Measurements from ENCODE around the gene LRP1-AS.

The LRP1-AS gene

DNA sequence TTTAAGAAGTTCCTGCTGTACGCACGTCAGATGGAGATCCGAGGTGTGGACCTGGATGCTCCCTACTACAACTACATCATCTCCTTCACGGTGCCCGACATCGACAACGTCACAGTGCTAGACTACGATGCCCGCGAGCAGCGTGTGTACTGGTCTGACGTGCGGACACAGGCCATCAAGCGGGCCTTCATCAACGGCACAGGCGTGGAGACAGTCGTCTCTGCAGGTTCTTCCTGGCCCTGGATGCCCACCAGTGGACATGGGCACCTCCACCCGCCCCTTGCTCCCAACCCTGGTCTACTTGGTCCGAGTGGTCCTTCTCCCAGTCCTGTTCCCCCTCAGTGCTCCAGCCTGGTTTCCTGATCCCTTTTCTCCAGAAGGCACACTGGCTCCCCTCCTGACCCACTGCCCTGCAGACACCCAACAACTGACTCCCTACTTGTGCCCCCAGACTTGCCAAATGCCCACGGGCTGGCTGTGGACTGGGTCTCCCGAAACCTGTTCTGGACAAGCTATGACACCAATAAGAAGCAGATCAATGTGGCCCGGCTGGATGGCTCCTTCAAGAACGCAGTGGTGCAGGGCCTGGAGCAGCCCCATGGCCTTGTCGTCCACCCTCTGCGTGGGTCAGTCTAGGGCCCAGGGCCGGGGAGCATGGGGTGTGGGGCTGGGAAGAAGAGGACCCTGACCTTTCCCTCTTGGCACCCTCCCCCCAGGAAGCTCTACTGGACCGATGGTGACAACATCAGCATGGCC, 32.1 kb upstream of the LRP1-AS start:
- no peak for DNase-seq

GRCh38 chr12:57178213-57178612, 30.8 kb upstream of the LRP1-AS start:
- no peak for DNase-seq

GRCh38 chr12:57177354-57177753, 29.9 kb upstream of the LRP1-AS start:
- no peak for DNase-seq

DNA sequence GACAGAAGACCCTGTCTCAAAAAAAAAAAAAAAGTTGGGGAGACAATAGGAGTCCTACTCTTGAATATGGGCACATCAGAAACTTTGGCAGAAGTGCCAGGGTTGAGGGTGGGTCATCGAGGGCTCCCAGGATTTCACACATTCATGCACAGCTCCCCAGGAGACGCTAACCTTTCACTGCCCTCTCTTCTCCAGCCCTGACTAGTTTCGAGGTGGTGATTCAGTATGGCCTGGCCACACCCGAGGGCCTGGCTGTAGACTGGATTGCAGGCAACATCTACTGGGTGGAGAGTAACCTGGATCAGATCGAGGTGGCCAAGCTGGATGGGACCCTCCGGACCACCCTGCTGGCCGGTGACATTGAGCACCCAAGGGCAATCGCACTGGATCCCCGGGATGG, 29.4 kb upstream of the LRP1-AS start:
- DNase-seq = no peak

DNA sequence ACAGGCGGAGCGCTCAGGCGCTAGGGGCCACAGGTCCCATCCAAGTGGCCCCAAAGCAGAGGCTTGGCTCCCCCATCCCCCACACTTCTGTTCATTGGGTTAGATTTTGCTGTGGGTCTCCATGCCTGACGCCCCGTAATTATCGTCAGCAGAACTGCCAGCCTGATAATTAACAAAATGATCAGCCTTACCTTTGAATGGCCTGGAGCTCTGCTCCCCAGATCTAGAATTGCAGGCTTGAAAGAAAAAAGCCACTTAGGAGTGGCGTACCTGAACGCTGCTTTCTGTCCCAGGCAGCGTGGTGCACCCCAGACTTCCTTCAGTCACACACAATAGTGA, 28.7 kb upstream of the LRP1-AS start:
- DNase-seq = no peak

- peak; percentile 31 to 36 for DNase-seq
Measured at GRCh38 chr12:57175428-57176138, 28.2 kb upstream of the LRP1-AS start.

DNA sequence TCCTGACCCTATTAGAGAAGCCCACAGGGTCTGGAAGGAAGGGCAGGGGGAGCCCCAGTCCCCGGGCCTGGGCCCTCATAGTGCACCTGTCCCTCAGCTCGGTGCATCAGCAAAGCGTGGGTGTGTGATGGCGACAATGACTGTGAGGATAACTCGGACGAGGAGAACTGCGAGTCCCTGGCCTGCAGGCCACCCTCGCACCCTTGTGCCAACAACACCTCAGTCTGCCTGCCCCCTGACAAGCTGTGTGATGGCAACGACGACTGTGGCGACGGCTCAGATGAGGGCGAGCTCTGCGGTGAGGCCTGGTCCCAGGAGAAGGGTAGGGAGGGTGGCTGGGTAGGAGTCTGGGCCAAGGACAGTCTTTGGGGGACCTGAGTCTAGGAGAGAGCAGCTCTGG, 26.3 kb upstream of the LRP1-AS start:
- DNase-seq = no peak

DNA sequence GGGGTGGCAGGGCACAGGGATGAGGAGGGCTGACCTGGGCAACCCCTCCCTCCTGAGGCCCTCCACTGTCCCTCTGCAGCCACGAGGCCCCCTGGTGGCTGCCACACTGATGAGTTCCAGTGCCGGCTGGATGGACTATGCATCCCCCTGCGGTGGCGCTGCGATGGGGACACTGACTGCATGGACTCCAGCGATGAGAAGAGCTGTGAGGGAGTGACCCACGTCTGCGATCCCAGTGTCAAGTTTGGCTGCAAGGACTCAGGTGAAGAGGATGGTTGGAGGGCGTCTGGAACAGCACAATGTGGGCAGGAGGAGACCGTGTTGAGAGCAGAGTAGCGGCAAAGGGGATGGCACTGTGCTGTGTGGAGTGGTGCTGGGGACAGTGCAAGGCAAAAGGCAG, 25.7 kb upstream of the LRP1-AS start:
- peak; percentile 11 to 31 for DNase-seq

- DNase-seq = no peak
Measured at GRCh38 chr12:57171668-57172067, 24.2 kb upstream of the LRP1-AS start.

GRCh38 chr12:57170927-57171326, 23.5 kb upstream of the LRP1-AS start:
- no peak for DNase-seq

DNA sequence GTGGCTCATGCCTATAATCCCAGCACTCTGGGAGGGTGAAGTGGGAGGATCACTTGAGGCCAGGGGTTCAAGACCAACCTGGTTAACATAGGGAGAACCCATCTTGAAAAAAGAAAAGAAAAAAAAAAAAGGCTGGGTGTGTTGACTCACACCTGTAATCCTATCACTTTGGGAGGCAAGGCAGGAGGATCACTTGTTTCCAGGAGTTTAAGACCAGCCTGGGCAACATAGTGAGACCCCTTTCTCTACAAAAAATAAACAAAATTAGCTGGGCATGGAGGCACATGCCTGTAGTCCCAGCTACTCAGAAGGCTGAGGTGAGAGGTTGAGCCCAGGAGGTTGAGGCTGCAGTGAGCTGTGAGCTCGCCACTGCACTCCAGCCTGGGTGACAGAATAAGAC, 23.0 kb upstream of the LRP1-AS start:
- DNase-seq = no peak

DNA sequence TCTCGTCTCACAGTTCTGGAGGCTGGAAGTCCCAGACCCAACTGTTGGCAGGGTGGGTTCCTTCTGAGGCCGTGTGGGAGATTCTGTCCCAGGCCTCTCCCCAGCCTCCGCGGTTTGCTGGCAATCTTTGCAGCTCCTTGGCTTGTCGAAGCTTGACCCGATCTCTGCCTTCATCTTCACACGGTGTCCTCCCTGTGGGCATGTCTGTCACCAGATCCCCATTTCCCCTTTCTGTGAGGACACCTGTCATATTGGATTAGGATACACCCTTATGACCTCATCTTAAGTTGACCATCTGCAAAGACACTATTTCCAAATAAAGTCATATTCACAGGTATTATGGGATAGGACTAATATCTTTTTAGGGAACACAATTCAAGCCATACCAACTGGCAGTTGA, 22.6 kb upstream of the LRP1-AS start:
- no peak for DNase-seq

GRCh38 chr12:57169046-57169795, 21.8 kb upstream of the LRP1-AS start:
- DNase-seq = no peak

DNA sequence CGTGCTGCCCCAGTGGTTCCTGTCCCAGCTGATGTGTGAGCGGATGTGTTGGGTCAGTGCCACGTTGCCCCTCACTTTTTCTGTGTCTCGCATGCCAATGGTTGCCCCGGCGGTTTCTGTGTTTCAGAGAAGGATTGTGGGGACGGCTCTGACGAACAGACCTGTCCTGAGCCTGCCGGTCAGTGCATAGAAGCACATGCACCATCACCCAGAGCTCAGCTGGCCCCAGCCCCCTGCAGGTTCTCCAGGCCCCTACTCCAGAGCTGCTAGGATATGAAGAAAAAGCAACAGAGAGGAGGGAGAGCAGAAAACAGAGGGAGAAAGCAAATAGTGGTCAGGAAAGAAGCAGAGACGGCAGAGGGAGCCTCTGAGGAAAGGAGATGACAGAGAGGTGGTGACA, 20.6 kb upstream of the LRP1-AS start:
- no peak for DNase-seq

DNA sequence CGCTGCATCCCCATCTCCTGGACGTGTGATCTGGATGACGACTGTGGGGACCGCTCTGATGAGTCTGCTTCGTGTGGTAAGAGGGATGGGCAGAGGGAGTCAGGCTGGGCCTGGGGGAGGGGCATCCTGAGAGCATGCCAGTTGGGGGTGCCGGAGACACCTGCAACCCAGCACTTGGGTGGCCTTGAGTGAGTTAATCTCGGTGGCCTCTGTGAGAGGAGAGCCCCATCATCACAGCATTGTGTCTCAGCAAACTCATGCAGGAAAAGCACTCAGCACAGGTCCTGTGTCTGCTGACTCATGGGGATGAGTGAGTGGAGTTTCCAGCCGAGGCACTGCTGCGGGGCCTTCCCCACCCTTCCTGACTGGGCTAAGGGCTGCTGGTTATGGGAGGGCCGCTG, 19.6 kb upstream of the LRP1-AS start:
- DNase-seq = peak in 1 of 2 donors; percentile 25

GRCh38 chr12:57165741-57166140, 18.3 kb upstream of the LRP1-AS start:
- no peak for DNase-seq

GRCh38 chr12:57164966-57165625, 17.7 kb upstream of the LRP1-AS start:
- DNase-seq = no peak

DNA sequence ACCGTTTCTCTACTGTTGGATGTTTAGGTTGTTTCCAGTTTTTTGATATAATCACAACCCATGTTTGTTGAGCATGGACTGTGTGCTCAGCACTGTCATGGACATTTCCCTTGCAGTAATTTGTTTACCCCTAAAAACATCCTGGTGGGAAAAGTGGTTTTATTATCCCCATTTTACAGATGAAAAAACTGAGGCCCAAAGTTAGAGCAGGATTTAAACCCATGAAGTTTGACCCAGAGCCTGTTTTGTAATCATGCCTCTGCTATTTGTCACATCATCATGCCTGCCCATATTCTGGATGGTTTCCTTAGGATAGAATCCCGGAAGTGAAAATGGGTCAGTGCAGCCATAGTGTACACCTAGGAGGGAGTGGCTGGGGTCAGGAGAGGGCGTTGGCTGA, 17.0 kb upstream of the LRP1-AS start:
- no peak for DNase-seq

GRCh38 chr12:57162553-57163125, 15.2 kb upstream of the LRP1-AS start:
- DNase-seq = no peak

- no peak for DNase-seq
Measured at GRCh38 chr12:57161491-57161890, 14.1 kb upstream of the LRP1-AS start.

GRCh38 chr12:57160741-57161140, 13.3 kb upstream of the LRP1-AS start:
- no peak for DNase-seq

DNA sequence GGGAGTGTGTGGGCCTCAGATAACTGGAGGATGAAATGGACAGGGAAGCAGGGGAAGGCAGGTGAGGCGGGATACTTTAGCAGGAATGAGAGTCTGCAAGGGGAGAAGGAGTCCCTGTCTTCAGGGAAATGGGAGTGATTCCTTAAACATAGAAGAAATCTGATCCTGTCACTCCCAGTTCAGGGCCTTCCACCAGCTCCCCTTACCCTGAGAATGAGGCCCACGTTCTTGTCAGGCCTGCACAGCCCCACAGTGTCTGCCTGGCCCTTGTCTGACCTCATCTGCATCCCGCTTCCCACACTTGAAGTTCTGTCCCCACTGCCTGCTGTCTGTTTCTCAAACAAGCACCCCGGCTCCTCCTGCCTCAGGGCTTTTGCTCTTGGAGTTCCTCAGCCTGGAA, 12.6 kb upstream of the LRP1-AS start:
- DNase-seq = no peak

DNA sequence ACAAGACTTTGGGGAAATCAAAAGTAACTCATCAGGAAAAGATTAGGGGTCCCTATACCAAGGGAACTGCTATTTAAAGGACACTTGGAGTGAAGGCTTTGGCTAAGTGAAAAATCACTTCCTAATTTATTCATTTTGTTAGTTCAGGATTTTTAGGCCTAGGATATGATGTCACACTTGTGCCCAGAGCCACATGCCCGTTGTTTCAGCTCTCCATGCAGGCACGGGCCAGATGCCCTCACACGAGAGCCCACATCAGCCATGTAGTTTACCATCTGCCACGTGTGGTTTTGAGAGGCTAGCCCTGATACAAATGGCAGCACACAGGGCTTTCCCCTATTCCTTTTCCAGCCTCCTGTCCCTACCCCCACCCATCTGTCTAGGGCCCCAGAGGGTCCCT, 11.9 kb upstream of the LRP1-AS start:
- no peak for DNase-seq
